CD4-positive, alpha-beta T cell treated with Interleukin-2 at 100 ng/mL for 4 hours (primary cell): ENCODE measurements around the gene ELOVL5.
"Not testable (repeated sequence)": the region's sequence is repeated elsewhere in the genome, so short reads cannot be mapped to it uniquely, and the experiment has no call there.

Source experiments
- DNase-seq: peaks from one replicate; pipeline ENCODE4 v3.0.0-alpha.2; 2020; ENCODE audit warnings: low spot score

ELOVL5 gene, protein sequence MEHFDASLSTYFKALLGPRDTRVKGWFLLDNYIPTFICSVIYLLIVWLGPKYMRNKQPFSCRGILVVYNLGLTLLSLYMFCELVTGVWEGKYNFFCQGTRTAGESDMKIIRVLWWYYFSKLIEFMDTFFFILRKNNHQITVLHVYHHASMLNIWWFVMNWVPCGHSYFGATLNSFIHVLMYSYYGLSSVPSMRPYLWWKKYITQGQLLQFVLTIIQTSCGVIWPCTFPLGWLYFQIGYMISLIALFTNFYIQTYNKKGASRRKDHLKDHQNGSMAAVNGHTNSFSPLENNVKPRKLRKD

DNA sequence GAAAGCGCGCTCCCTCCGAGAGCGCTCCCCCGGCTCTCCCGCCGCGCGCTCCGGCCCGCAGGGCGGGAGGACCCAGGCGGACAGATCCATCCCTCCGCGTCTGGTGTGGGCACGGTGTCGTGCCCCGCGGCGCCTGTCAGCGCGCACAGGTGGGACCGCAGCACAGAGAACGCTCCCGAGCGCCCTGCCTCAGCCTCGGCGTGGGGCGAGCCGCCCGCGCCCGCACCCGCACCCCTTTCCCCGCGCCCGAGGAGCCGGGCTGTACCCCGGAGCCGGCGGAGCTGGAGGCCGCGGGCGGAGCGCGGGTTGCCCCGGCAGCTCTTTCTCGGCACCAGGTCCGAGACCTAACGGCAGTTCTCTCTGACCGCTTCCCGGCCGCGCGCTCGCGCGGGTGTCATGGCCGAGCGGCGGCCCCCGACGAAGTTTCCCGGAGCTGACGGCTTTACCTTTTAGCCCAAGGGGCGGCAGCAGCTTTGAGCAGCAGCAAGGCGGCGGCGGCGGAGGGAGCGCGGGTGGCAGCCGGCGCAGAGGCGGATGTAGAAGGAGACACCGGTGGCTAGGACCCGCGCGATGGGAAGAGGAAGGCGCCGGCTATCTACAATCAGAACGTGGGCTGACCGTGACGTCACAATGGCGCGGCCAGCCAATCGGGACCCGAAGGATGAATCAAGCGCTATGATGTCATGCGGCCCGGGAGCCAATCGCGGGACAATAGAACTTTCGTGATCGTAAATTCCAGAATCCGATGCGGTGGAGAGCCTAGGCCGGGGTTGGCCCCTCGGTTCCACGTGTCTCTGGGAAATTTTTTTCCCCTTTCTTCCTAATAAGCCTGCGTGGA is at the start of gene ELOVL5:
ELOVL5 (minus strand) TSS at position 580 of the 838 bp plus-strand sequence. CDS start 53,251 bp downstream, outside the sequence.
- peak; percentile 95 for DNase-seq

- DNase-seq: no peak
Measured at GRCh38 chr6:53397283-53397682, 48.5 kb upstream of the ELOVL5 start.

GRCh38 chr6:53395986-53396385 is 47.2 kb upstream of the ELOVL5 start:
- no peak for DNase-seq

- no peak for DNase-seq
Measured at GRCh38 chr6:53394704-53395103, 46.0 kb upstream of the ELOVL5 start.

GRCh38 chr6:53391170-53391569 is 42.4 kb upstream of the ELOVL5 start:
- no peak for DNase-seq

DNA sequence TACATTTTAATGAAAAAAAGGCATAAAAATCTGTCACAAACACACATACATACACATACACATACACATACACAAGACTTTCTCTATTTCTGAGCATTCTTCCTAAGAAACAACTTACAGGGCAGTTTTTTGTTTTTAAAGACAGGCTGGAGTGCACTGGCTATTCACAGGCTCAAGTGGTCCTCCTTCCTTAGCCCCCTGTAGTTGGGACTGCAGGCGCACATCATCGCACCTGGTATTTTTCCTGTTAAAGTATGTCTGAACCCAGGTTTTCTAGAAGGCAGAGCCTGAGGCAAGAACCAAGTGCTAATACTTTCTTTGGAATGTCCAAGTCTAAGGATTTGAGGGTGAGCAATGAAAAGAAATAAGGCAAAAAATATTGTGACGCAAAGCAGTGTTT is 41.3 kb upstream of the ELOVL5 start:
- no peak for DNase-seq

DNA sequence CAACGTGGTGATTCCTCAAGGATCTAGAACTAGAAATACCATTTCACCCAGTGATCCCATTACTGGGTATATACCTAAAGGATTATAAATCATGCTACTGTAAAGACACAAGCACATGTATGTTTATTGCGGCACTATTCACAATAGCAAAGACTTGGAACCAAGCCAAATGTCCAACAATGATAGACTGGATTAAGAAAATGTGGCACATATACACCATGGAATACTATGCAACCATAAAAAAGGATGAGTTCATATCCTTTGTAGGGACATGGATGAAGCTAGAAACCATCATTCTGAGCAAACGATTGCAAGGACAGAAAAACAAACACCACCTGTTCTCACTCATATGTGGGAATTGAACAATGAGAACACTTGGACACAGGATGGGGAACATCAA is 39.9 kb upstream of the ELOVL5 start:
- not testable (repeated sequence) for DNase-seq

DNA sequence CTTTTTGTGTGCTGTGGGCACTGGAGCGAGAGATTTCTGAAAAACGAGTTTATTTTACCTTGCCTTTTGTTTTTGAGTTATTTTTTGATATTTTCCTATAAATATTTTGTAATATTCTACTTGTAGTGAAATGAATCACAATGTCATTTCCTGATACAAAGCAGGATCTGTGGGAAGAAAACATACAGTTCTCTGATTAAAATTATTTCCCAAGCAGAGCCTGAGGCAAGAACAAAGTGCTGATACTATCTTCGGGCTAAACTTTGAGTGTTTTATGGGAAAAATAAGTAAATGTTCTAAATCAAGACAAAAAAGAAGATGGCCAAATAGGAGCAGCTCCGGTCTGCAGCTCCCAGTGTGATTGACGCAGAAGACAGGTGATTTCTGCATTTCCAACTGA is 33.7 kb upstream of the ELOVL5 start:
- no peak for DNase-seq

GRCh38 chr6:53378208-53378607 is 29.5 kb upstream of the ELOVL5 start:
- no peak for DNase-seq

DNA sequence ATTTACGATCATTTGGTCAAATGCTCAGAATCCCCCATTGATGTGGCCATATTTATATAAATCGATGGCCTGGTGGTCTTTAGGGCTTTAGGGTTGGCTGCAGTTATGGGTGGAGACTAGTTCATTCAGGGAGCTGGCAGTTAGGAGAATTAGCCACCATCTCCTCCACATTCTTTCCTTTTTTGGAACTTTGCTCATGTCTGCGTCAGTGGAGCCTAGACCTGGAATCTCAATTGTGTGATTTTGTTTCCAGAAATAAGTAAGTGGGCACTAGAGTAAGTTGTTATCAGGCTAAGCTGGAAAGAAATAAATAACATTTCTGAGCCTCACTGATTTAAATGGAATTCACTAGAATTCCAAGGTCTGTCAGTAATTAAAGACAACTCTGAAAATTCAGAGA is 29.0 kb upstream of the ELOVL5 start:
- DNase-seq: no peak

DNA sequence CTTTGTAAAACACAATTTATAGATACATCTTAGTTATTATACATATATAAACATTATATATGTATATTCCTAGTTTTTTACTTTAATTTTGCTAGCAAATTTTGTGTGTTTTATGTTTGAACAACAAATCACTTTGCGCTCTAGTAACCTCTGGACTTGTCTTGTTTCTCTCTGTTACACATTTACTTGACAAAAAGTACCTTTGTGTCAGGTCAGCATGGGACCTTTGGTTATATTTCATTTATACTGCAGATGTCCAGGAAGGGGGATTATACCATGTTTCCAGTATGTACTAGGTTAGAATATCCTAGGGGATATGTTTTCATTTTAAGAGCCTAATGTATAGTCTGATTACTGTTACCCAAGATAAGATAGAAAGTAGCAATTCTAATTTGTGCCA is 28.5 kb upstream of the ELOVL5 start:
- DNase-seq: no peak

DNA sequence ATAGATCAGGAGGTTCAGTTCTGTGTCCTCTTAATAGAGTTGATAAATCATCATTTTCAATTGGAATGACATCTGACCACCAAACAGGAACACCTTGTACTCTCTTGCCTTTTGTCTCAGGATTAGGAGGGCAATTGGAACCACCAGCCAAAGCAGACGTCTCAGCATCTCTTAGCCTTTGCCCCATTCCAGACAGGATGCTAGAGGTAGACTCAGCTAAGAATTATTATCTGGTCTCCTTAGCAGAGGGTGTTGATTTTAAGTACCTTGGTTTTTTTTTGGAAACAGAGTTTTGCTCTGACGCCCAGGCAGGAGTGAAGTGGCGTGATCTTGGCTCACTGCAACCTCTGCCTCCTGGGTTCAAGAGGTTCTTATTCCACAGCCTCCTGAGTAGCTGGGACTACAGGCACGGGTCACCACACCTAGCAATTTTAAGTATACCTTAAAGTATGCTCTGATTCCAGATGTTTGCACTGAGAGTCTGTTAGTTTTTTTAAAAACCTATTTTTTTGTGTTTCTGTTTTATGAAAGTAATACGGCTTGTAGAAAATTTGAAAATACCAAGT is 28.0 kb upstream of the ELOVL5 start:
- DNase-seq: no peak

GRCh38 chr6:53375847-53376246 is 27.1 kb upstream of the ELOVL5 start:
- no peak for DNase-seq

GRCh38 chr6:53373638-53374037 is 24.9 kb upstream of the ELOVL5 start:
- DNase-seq: no peak

- no peak for DNase-seq
Measured at GRCh38 chr6:53369876-53370515, 21.2 kb upstream of the ELOVL5 start.

- no peak for DNase-seq
Measured at GRCh38 chr6:53369051-53369450, 20.3 kb upstream of the ELOVL5 start.

GRCh38 chr6:53366128-53366641 is 17.4 kb upstream of the ELOVL5 start:
- no peak for DNase-seq

DNA sequence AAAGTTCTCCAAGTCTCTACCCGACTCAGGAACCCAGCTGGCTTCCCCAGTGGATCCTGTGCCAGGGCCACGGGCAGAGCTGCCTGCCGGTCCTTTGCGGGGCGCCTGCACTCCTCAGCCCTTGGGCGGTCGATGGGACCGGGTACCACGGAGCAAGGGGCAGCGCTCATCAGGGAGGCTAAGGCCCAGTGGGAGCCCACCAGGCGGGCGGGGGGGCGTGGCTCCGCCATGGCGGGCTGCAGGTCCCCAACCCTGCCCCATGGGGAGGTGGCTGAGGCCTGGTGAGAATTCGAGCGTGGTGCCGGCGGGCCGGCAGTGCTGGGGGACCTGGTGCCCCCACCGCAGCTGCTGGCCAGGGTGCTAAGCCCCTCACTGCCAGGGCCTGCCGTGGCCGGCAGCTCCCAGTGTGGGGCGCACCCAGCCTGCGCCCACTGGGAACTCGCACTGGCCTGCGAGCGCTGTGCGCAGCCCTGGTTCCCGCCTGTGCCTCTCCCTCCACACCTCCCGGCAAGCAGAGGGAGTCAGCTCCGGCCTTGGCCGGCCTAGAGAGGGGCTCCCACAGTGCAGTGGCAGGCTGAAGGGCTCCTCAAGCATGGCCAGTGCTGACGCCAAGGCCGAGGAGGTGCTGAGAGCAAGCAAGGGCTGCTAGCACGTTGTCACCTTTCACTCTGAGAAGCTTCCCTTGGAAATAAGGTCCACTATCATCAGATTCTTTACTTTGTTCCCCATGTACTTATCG is 14.8 kb upstream of the ELOVL5 start:
- DNase-seq: no peak

GRCh38 chr6:53361549-53362031 is 12.8 kb upstream of the ELOVL5 start:
- DNase-seq: peak; percentile 82

- DNase-seq: peak; percentile 31
Measured at GRCh38 chr6:53360093-53360912, 11.6 kb upstream of the ELOVL5 start.

DNA sequence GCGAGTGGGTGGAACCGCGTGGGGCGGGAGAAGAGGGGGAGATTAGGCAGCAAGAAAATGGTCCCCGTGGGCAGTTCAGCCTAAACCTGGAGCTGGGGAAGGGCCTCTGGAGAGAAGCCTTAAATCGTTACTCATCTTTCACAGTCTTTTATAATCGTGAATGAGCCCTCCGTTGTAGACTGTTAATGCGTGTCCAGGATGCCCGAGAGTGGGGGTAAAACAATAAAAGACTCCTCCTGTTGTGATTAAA is 11.0 kb upstream of the ELOVL5 start:
- no peak for DNase-seq
